ENCODE measurements around the gene TNFRSF6B.
"Not testable (repeated sequence)": the region's sequence is repeated elsewhere in the genome, so short reads cannot be mapped to it uniquely, and the experiment has no call there.

The TNFRSF6B gene, protein sequence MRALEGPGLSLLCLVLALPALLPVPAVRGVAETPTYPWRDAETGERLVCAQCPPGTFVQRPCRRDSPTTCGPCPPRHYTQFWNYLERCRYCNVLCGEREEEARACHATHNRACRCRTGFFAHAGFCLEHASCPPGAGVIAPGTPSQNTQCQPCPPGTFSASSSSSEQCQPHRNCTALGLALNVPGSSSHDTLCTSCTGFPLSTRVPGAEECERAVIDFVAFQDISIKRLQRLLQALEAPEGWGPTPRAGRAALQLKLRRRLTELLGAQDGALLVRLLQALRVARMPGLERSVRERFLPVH

DNA sequence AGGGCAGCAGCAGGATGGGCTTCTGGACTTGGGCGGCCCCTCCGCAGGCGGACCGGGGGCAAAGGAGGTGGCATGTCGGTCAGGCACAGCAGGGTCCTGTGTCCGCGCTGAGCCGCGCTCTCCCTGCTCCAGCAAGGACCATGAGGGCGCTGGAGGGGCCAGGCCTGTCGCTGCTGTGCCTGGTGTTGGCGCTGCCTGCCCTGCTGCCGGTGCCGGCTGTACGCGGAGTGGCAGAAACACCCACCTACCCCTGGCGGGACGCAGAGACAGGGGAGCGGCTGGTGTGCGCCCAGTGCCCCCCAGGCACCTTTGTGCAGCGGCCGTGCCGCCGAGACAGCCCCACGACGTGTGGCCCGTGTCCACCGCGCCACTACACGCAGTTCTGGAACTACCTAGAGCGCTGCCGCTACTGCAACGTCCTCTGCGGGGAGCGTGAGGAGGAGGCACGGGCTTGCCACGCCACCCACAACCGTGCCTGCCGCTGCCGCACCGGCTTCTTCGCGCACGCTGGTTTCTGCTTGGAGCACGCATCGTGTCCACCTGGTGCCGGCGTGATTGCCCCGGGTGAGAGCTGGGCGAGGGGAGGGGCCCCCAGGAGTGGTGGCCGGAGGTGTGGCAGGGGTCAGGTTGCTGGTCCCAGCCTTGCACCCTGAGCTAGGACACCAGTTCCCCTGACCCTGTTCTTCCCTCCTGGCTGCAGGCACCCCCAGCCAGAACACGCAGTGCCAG is at the start of gene TNFRSF6B:
Gene TNFRSF6B, plus strand, starts transcription at position 25 of the 729 bp plus-strand sequence. Its CDS starts 116 bp downstream, at position 141.
- no peak for DNase-seq (ENCODE audit: low read depth)

DNA sequence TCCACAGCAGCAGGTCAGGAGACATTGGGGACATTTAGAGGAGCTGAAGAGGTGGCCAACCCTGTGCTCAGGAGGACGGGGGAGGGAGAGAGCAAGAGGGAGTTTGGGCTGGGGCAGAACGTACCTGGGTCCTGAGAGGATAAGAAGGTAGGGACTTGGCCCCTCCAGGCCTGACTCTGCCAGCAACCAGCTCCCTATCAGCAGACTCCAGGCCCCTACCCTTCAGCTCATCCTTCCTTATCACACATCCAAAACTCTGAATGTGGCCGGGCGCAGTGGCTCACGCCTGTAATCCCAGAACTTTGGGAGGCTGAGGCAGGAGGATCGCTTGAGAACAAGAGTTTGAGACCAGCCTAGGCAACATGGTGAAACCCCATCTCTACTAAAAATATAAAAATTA is 48.3 kb upstream of the TNFRSF6B start:
- no peak for DNase-seq (ENCODE audit: low read depth)

GRCh38 chr20:63648895-63649589 is 47.4 kb upstream of the TNFRSF6B start:
- no peak for DNase-seq (ENCODE audit: low read depth)

- not testable (repeated sequence) for DNase-seq (ENCODE audit: low read depth)
Measured at GRCh38 chr20:63650486-63650885, 46.0 kb upstream of the TNFRSF6B start.

DNA sequence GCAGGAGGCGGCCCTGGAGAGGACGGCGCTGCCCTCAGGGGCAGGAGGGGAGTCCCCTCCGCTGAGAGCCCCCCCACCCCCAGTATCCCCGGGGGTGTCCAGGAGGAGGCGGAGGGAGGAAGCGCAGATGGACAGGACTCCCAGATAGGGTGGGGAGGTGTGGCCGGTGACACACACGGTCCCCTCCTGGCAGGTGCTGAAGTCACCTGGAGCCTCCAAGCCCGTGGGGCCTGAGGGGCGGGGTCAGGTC is 44.6 kb upstream of the TNFRSF6B start:
- no peak for DNase-seq (ENCODE audit: low read depth)

GRCh38 chr20:63652192-63652980 is 44.1 kb upstream of the TNFRSF6B start:
- DNase-seq (ENCODE audit: low read depth) = no peak

- no peak for DNase-seq (ENCODE audit: low read depth)
Measured at GRCh38 chr20:63653041-63653973, 43.1 kb upstream of the TNFRSF6B start, which contains the start of gene STMN3. STMN3 (minus strand) TSS chr20:63653424; CDS start chr20:63653345, 79 bp downstream.

DNA sequence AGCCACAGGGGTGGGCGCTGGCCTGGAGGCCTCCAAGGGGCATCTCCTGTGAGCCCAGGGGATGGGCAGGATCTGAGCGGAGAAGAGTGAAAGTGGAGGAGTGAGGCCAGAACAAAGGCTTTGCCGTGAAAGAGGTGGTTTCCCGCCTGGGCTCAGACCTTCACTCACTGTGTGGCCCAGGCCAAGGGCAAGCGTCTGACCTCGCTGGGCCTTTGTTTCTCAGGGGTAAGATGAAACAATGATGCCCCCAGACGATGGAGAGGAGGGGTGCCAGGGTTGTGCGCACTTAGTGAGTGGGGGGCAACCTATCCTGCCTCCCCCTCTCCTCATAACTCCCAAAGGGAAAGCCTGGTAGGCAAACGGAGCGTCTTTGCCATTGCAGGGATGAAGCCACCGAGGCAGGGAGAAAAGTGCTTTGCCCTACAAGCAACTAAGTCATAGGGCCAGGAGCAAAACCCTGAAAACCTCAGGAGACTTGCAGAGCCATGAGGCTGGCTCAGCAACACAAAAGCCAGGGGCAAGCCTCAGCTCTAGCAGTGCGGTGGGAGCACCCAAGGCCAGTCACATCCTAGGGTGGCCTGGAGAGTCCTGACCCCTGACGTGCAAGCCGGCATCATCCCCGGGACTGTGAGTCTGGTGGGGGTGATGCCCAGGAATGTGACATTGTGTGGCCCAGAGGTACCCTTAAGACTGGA is 42.3 kb upstream of the TNFRSF6B start:
- DNase-seq (ENCODE audit: low read depth) = no peak

DNA sequence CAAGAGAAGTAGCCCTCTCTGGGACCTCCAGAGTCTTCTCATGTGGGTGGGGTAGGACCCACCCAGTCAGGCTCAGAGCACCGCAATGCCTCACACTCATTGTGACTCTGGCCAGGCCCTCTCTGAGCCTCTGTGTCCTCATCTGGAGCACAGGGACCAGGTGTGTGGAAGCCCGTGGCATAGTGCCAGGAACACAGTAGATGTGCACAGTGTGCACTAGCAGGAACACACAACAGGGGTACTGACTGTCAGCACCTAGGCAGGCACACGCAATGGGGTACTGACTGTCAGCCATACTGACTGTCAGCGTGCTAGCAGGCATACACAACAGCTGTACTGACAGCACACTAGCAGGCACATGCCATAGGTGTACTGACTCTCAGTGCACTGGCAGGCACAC is 41.2 kb upstream of the TNFRSF6B start:
- no peak for DNase-seq (ENCODE audit: low read depth)

- DNase-seq (ENCODE audit: low read depth) = no peak
Measured at GRCh38 chr20:63656451-63656850, 40.0 kb upstream of the TNFRSF6B start.

- no peak for DNase-seq (ENCODE audit: low read depth)
Measured at GRCh38 chr20:63657260-63657936, 39.1 kb upstream of the TNFRSF6B start.

DNA sequence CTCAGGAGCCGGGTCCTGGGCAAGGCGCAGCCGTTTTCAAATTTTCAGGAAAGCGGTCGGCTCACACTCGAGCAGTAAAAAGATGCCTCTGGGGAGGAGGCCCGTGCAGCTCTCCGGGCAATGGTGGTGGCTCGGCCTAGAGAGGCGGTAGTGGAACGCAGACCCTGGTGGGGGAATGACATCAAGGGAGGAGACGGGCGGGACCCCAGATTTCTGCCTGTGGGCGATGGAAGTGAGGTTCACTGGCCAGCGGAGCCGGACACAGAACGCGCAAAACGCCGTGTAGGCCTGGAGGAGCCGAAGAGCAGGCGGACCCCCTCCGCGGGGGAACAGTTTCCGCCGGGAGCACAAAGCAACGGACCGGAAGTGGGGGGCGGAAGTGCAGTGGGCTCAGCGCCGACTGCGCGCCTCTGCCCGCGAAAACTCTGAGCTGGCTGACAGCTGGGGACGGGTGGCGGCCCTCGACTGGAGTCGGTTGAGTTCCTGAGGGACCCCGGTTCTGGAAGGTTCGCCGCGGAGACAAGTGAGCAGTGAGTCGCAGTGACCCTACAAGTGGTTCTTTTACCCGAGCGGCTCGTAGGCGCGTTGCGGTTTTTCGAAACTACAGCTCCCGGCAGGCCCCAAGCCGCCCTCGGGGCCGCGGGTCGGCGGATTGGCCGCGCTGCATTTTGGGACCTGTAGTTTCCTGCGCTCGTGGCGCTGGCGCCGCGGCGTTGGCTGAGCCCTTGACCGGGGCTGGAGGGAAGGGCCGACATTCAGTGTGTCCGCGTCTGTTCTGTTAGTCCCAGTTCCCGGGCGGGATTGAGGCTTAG is 38.3 kb upstream of the TNFRSF6B start, which contains the start of gene RTEL1:
Gene RTEL1, plus strand, starts transcription at position 376 of the 812 bp plus-strand sequence. CDS start 1,091 bp downstream, outside the sequence.
- peak; percentile 86 for DNase-seq (ENCODE audit: low read depth)

- DNase-seq (ENCODE audit: low read depth) = no peak
Measured at GRCh38 chr20:63658749-63659187, 37.7 kb upstream of the TNFRSF6B start.

GRCh38 chr20:63659370-63659769 is 37.1 kb upstream of the TNFRSF6B start:
- no peak for DNase-seq (ENCODE audit: low read depth)

GRCh38 chr20:63660174-63660573 is 36.3 kb upstream of the TNFRSF6B start:
- not testable (repeated sequence) for DNase-seq (ENCODE audit: low read depth)

DNA sequence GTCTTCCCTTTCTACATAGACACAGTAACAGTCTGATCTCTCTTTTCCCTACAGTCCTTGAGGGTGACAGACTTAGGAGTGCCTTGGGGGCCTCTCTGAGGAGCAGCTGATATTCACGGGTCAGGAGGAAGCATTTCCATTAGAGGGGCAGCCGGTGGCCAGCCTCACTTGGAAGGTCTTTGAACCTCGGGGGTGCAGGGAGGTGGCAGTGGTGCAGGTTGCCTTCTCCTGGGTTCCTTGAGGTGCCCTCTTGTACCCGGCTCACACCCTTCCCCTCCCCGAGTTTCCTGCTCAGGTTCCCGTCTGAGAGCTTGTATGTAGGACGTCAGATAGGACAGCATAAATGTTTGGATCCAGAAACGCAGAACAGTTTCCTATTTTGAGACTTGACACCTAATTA is 35.8 kb upstream of the TNFRSF6B start:
- no peak for DNase-seq (ENCODE audit: low read depth)

DNA sequence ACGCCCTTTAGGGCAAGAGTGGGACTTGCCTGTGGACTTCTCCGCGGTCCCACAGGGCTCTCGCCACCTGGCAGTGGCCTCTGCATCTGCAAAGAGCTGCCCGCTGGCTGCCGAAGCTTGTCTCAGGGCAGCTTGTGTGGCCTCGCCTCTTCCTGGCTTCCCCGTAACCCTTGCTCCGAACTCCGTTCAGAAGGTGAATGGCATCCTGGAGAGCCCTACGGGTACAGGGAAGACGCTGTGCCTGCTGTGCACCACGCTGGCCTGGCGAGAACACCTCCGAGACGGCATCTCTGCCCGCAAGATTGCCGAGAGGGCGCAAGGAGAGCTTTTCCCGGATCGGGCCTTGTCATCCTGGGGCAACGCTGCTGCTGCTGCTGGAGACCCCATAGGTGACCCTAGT is 35.3 kb upstream of the TNFRSF6B start:
- DNase-seq (ENCODE audit: low read depth) = no peak

GRCh38 chr20:63661959-63662812 is 34.3 kb upstream of the TNFRSF6B start:
- no peak for DNase-seq (ENCODE audit: low read depth)
